Small intestine (tissue), 7 donors: Measurements from ENCODE around the gene DOCK9. TPM values are rescaled to one million over a fixed set of nuclear protein-coding genes. Genes with fewer than 3 reads are reported as not detected.

ENCODE experiments used
- DNase-seq, 2 donors: peaks; one replicate each; pipeline versions ENCODE4 v3.0.0 to v3.0.0-alpha.2; 2013
- FAIRE-seq: peaks from 2 replicates; lab custom pipeline; 2012; peaks lifted over from hg19 to GRCh38; lab: Jason Lieb, UNC
- H3K27ac ChIP-seq, 3 donors: one replicate each; pipeline ENCODE4 v1.5.1; 2013; ENCODE audit warnings: low read length in 2 of 3, mild to moderate bottlenecking in 2 of 3, control low read depth in 1 of 3, inconsistent platforms in 1 of 3, low read depth in 1 of 3, moderate library complexity in 1 of 3
- H3K27me3 ChIP-seq, 3 donors: one replicate each; pipeline ENCODE4 v1.6.1; 2013; ENCODE audit warnings: low read length in 3 of 3, inconsistent platforms in 1 of 3; ENCODE audit not compliant: control insufficient read depth in 3 of 3, insufficient read depth in 3 of 3
- H3K36me3 ChIP-seq, 3 donors: one replicate each; pipeline ENCODE4 v1.6.1; 2013; ENCODE audit warnings: low read length in 3 of 3, inconsistent platforms in 1 of 3, low read depth in 1 of 3, mild to moderate bottlenecking in 1 of 3, moderate library complexity in 1 of 3; ENCODE audit not compliant: control insufficient read depth in 3 of 3, insufficient read depth in 2 of 3
- H3K4me1 ChIP-seq, 3 donors: one replicate each; pipeline ENCODE4 v1.6.1; 2013; ENCODE audit warnings: low read length in 2 of 3, inconsistent platforms in 1 of 3, low read depth in 1 of 3, mild to moderate bottlenecking in 1 of 3, moderate library complexity in 1 of 3; ENCODE audit not compliant: control insufficient read depth in 3 of 3, insufficient read depth in 2 of 3
- H3K4me3 ChIP-seq, 3 donors: one replicate each; pipeline ENCODE4 v1.5.1; 2013; ENCODE audit warnings: low read length in 3 of 3, control low read depth in 1 of 3, inconsistent platforms in 1 of 3, low read depth in 1 of 3, mild to moderate bottlenecking in 1 of 3, moderate library complexity in 1 of 3
- H3K9me3 ChIP-seq, 2 donors: one replicate each; pipeline ENCODE4 v1.6.1; 2013; ENCODE audit warnings: low read depth in 1 of 2, low read length in 1 of 2; ENCODE audit not compliant: control insufficient read depth in 2 of 2, insufficient read depth in 1 of 2
- WGBS, 3 donors: extraction: QIAGEN DNeasy Blood & Tissue Kit; methylation state at CpG; one replicate each; pipeline ENCODE4 v1.1.7; 2013; 5-methylcytosine and 5-hydroxymethylcytosine counted together
- polyA plus RNA-seq, 4 donors: library from polyadenylated mRNA; stranded (reverse) in 3 of 4; unstranded in 1 of 4; fragments of 200-250 nt in 3 of 4; fragments of 120-200 nt in 1 of 4; gene quantifications; one replicate each; pipeline versions ENCODE4 v1.2.1 to v1.2.3, GENCODE V29; 2013
- donor health status: healthy with polysubstance abuse.
- donor health status: control.
- donor health status: control.
- donor health status: Bipolar disorder and iron deficiency.
- donor health status: healthy.

The DOCK9 gene
- polyA plus RNA-seq, 4 donors = 18.6 to 84.3 (median 37.0) TPM

GRCh38 chr13:98888222-98888889 is 89.5 kb downstream of the DOCK9 start:
- DNase-seq = no peak
- H3K36me3 ChIP-seq = peaks cover 5 to 34% (median 6%) of the 10 kb centered on the region in 3 donors
- no peaks in the 10 kb centered on the region for H3K9me3 ChIP-seq
- peaks cover 0 to 6% (median 0%) of the 10 kb centered on the region in 3 donors for H3K4me1 ChIP-seq
- no peak overlapping the region for H3K27ac ChIP-seq
- 89 to 97% (median 94%) methylated on average over 6 of the region's 6 CpGs for WGBS, 3 donors
- H3K27me3 ChIP-seq = no peaks in the 10 kb centered on the region
- no peak for FAIRE-seq
- H3K4me3 ChIP-seq = no peak overlapping the region

DNA sequence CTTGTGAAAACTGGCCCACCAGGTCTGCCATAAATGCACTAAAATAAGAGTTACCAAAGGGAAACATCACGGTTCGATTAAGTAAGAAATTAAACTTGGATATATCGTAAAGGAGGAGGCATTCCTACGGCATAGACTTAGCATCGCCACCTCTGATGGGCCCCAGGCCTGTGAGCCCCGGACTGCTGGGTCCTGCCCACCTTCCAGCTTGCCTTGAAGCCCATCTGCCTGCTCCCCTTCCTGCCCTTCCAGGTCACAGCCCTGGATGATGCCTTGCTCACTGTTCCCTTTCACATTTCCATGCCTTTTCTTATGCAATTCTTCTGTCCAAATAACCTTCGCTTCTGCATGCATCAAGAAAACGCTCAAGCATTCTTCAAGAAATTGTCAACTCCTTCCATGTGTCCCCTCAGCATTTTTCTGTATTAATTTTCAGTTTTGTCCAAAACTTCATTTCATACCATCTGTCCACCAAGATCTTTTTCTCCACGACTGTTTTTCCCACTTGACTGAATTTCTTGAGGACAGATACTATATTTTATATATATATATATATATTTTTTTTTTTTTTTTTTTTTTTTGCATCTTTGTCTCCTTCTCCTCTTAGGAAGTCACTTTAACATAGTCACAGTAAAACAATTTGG is 91.2 kb downstream of the DOCK9 start:
- DNase-seq (no peak), FAIRE-seq (no peak)
- Histone ChIP-seq H3K4me3 (no peak overlapping the region), H3K36me3 (peaks cover 7 to 43% (median 8%) of the 10 kb centered on the region in 3 donors), H3K27ac (no peak overlapping the region), H3K9me3 (no peaks in the 10 kb centered on the region), H3K27me3 (no peaks in the 10 kb centered on the region), H3K4me1 (peaks cover 0 to 6% (median 0%) of the 10 kb centered on the region in 3 donors)
- 96 to 97% (median 96%) methylated on average over 9 of the region's 9 CpGs for WGBS, 3 donors

DNA sequence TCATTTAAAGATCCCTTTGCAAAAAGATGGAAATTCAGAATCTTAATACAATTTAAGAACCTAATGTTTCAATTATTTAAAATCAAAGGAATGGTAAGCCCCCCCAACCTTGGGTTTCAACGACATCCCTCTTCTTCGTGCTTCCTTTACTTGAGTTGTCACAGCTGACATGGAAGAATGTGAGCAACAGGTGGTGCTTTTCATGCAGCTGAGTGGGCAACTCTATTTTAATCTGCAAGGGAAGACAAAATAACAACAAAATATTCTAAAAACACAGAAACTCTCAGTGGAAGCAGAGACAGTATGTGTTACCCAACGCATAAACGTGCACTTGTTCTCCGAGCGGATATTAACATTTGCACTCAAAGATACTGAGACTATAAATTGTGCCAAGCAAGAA is 92.3 kb downstream of the DOCK9 start:
- 91 to 97% (median 96%) methylated on average over 6 of the region's 6 CpGs for WGBS, 3 donors
- H3K36me3 ChIP-seq = peaks cover 8 to 41% (median 10%) of the 10 kb centered on the region in 3 donors

DNA sequence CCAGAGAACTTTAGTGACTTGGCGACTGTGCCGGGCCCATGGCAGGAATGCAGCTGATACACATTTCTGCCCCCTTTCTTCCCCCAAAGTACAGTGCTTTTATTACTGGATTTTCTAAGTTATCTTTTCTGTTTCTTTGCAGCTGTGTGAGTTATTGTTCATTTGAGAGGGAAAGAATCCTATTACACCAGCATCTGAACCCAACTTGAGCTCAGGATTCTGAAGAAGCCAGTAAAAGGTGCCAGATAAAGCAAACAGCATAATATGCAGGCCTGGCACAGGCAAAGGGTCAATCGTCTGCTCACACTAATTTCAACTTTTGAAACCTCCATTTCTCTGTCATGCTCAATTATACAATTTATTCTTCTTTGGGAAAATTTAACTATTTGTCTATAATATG is 93.9 kb downstream of the DOCK9 start:
- H3K36me3 ChIP-seq = peaks cover 11 to 50% (median 13%) of the 10 kb centered on the region in 3 donors
- 53 to 67% (median 65%) methylated on average over 3 of the region's 3 CpGs for WGBS, 3 donors
- FAIRE-seq = no peak

More for the DNA sequence above, 92.3 kb downstream of the DOCK9 start:
- no peaks in the 10 kb centered on the region for H3K27me3 ChIP-seq
- no peak for FAIRE-seq
- no peak overlapping the region for H3K27ac ChIP-seq
- no peak overlapping the region for H3K4me3 ChIP-seq
- no peak for DNase-seq
- peaks cover 0 to 6% (median 0%) of the 10 kb centered on the region in 3 donors for H3K4me1 ChIP-seq
- H3K9me3 ChIP-seq = no peaks in the 10 kb centered on the region

GRCh38 chr13:98881390-98881789 is 96.5 kb downstream of the DOCK9 start:
- FAIRE-seq = no peak
- Histone ChIP-seq H3K27me3 (no peaks in the 10 kb centered on the region), H3K27ac (no peak overlapping the region), H3K36me3 (peaks cover 11 to 62% (median 16%) of the 10 kb centered on the region in 3 donors), H3K9me3 (no peaks in the 10 kb centered on the region), H3K4me1 (no peaks in the 10 kb centered on the region), H3K4me3 (no peak overlapping the region)
- no peak for DNase-seq
- 90 to 100% (median 97%) methylated on average over 2 of the region's 2 CpGs for WGBS, 3 donors

More for the DNA sequence above, 93.9 kb downstream of the DOCK9 start:
- H3K9me3 ChIP-seq = no peaks in the 10 kb centered on the region
- H3K4me3 ChIP-seq = no peak overlapping the region
- no peaks in the 10 kb centered on the region for H3K4me1 ChIP-seq
- H3K27ac ChIP-seq = no peak overlapping the region
- no peak for DNase-seq
- H3K27me3 ChIP-seq = no peaks in the 10 kb centered on the region

DNA sequence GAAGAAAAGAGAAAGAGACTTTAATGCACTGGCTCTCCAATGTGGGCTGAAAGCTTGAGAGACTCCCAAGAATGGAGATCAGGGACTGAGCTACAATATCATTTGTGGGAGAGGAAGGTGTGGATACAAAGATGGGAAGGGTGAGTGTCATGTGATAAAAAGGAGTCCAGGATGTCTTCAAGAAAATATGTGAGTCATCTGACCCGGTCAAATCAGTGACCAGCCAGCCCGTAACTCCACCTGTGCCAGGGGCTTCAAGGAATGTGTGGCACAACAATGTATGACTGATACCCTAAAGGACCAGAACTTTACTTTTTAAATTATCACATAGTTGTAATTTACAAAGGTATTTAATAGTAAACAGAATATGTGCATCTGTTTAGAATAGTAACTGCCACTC is 97.2 kb downstream of the DOCK9 start:
- H3K36me3 ChIP-seq = peaks cover 10 to 67% (median 16%) of the 10 kb centered on the region in 3 donors
- FAIRE-seq = no peak
- H3K4me3 ChIP-seq = no peak overlapping the region
- H3K4me1 ChIP-seq = no peaks in the 10 kb centered on the region
- no peaks in the 10 kb centered on the region for H3K27me3 ChIP-seq
- no peak for DNase-seq
- no peaks in the 10 kb centered on the region for H3K9me3 ChIP-seq
- WGBS, 3 donors = 90 to 94% (median 94%) methylated on average over 2 of the region's 2 CpGs
- no peak overlapping the region for H3K27ac ChIP-seq

- 33 to 76% (median 40%) methylated on average over 6 of the region's 6 CpGs for WGBS, 3 donors
- peaks cover 9 to 63% (median 16%) of the 10 kb centered on the region in 3 donors for H3K36me3 ChIP-seq
- H3K27me3 ChIP-seq = no peaks in the 10 kb centered on the region
- H3K4me3 ChIP-seq = no peak overlapping the region
- H3K9me3 ChIP-seq = no peaks in the 10 kb centered on the region
- no peak overlapping the region for H3K27ac ChIP-seq
- no peak for FAIRE-seq
- DNase-seq = peak in 1 of 2 donors; percentile 5
- no peaks in the 10 kb centered on the region for H3K4me1 ChIP-seq
Observed at GRCh38 chr13:98879957-98880356, 97.9 kb downstream of the DOCK9 start.

- 79 to 89% (median 83%) methylated on average over 4 of the region's 4 CpGs for WGBS, 3 donors
- H3K27ac ChIP-seq = no peak overlapping the region
- FAIRE-seq (no peak), DNase-seq (no peak)
- H3K9me3 ChIP-seq = no peaks in the 10 kb centered on the region
- no peaks in the 10 kb centered on the region for H3K27me3 ChIP-seq
- H3K4me3 ChIP-seq = no peak overlapping the region
- no peaks in the 10 kb centered on the region for H3K4me1 ChIP-seq
- H3K36me3 ChIP-seq = peaks cover 4 to 63% (median 14%) of the 10 kb centered on the region in 3 donors
Observed at GRCh38 chr13:98879127-98879520, 98.7 kb downstream of the DOCK9 start.
